ENCODE results near the gene USF3.

DNA sequence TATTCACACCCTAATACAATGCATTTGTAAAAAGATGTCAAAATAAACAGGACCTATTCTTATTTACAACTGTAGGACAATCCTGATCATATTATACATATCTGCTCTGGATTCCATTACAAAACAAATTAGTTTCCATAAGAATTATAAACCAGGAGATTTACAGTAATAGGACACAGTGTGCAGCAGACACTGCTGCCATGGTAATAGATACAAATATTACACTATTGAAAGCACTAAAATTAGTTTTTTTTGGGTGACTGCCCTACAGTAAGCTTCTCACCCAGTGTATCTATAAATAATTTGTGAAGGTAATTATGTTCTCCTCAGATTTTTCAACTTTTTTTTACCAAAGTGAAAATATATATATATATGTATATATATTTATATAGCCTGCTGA is 47.9 kb downstream of the USF3 start:
- TF ChIP-seq, protein P1, sequence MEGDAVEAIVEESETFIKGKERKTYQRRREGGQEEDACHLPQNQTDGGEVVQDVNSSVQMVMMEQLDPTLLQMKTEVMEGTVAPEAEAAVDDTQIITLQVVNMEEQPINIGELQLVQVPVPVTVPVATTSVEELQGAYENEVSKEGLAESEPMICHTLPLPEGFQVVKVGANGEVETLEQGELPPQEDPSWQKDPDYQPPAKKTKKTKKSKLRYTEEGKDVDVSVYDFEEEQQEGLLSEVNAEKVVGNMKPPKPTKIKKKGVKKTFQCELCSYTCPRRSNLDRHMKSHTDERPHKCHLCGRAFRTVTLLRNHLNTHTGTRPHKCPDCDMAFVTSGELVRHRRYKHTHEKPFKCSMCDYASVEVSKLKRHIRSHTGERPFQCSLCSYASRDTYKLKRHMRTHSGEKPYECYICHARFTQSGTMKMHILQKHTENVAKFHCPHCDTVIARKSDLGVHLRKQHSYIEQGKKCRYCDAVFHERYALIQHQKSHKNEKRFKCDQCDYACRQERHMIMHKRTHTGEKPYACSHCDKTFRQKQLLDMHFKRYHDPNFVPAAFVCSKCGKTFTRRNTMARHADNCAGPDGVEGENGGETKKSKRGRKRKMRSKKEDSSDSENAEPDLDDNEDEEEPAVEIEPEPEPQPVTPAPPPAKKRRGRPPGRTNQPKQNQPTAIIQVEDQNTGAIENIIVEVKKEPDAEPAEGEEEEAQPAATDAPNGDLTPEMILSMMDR (IDR thresholded peaks at IDR 0.05) = no peak
- no peak for TF ChIP-seq EP300 (IDR thresholded peaks at IDR 0.05)

Measured in stomach (tissue), 4 donors.